NCI-H187 (cell line): ENCODE measurements around the gene TUBA8.
"Not testable (repeated sequence)": the region's sequence is repeated elsewhere in the genome, so short reads cannot be mapped to it uniquely, and the experiment has no call there.

Experiments
- DNase-seq, 2 experiments: peaks; one replicate each; lab custom pipeline; 2025; lab: John Stamatoyannopoulos, UW

TUBA8 gene

DNA sequence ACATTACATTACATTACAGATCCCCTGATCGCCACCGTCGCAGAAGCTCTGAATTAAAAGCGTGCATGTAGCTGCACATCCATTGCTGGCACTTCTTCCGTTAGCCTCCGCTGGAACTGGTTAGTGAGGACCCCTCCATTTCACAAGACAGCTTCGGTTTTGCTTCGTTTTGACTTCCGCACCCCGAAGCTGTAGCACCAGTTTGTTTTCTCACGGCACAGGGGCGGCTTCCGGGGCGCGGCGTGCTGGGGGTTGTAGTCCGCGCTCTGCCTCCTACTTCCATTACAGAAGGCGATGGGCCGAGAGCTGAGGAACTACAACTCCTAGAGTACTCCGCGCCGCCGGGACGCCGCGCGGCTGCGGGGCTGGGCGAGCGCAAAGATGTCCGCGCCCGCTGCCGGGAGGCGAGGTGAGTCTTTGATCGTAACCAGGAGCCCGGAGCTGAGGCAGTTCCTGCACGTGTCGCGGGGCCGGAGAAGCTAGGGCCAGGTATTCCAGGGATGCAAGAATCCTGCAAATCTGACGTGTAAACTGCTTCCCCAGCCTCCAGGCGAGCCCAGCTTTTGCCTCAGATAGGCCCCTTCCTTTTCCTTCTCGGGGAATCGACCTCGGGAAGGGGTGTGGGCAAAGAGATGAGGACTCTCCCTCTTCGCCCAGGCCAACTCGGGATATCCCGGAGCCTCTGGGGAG is 32.8 kb upstream of the TUBA8 start, which contains the start of gene PEX26:
PEX26 (plus strand) TSS at position 352 of the 690 bp plus-strand sequence. CDS start 387 bp downstream, outside the sequence.
- DNase-seq: peak; percentile 39 to 78

DNA sequence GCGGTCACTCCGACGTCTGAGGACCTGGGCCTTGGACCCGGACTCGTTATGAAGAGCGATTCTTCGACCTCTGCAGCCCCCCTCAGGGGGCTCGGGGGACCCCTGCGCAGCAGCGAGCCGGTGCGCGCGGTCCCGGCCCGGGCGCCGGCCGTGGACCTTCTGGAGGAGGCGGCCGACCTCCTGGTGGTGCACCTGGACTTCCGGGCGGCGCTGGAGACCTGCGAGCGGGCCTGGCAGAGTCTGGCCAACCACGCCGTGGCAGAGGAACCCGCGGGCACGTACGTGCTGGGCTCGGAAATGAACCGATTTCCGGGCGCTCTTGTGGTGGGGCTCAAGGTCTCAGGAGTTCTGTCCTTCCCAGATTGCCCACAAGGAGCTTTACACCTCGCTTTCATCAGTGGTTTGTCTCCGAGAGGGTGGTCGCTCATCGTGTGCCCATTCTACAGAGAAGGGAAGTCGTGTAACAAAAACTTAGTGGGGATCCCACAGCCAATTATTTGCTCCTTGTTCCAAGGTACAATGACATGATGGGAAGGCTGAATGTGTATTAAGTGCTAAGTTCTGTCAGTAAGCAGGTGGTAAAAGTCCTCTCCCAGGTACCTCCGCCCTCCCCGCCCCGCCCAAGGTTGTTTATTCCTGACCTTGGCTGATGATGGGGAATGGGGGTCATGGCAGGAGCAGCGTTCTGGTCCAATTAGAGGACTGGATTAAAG is 32.1 kb upstream of the TUBA8 start:
- DNase-seq: no peak

DNA sequence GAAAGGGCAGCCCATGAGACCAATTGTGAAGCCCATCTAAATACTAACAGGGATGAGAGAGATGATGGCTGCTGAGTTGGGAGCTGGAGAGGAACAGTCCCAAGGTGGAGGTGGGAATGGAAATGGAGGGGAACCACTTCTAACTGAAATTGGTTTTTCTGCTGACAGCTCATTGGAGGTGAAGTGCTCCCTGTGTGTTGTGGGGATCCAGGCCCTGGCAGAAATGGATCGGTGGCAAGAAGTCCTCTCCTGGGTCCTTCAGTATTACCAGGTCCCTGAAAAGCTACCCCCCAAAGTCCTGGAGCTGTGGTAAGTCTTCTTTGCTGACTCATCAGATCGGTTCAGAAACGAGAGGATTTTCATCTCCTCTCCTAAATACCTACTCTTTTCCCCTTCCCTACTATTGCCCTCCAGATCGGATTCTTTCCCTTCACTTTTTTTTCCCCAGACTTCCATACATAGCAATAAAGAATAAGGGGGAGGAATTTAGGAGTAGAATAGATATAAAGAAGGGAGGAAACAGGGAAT is 30.8 kb upstream of the TUBA8 start:
- DNase-seq: no peak

DNA sequence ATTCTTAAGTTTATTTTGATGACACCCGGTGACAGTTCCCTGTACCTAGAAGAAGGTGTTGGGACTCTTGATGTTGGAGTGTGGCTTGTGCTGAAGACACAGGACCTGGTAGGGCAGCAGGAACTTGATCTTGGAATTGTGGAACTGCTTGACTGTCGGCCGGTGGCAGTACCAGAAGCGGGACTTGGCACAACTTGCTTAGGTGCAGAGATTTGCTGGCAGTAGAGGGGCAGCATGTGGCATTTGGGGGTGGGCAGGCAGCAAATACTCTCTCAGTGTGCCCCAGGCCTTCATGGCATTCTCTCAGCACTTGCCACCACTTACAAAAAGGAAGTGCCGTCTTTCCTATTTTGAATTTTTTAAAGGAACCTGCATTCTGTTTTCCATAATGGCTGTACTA is 29.2 kb upstream of the TUBA8 start:
- no peak for DNase-seq

DNA sequence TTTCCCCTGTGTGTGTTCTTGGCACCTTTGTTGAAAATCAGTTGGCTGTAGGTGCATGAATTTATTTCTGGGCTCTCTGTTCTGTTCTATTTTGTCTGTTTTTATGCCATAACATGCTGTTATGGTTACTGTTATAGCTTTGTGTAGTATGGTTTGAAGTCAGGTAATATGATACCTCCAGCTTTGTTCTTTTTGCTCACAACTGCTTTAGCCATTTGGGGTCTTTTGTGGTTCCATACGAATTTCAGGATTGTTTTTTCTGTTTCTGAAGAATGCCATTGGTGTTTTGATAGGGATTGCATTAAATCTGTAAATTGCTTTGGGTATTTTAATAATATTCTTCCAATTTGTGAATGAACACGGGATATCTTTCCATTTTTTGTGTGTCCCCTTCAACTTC is 28.1 kb upstream of the TUBA8 start:
- no peak for DNase-seq

DNA sequence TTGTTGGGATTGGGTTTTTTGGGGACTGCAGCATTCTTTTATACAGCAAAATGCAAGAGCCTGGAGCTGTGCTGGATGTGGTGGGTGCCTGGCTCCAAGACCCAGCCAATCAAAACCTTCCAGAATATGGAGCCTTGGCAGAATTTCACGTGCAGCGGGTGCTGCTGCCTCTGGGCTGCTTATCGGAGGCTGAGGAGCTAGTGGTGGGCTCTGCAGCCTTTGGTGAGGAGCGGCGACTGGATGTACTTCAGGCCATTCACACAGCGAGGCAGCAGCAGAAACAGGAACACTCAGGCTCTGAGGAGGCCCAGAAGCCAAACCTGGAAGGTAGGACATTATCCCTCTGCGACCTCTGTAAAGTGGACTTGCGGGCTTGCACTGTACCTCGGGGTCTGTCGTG is 27.2 kb upstream of the TUBA8 start:
- no peak for DNase-seq

DNA sequence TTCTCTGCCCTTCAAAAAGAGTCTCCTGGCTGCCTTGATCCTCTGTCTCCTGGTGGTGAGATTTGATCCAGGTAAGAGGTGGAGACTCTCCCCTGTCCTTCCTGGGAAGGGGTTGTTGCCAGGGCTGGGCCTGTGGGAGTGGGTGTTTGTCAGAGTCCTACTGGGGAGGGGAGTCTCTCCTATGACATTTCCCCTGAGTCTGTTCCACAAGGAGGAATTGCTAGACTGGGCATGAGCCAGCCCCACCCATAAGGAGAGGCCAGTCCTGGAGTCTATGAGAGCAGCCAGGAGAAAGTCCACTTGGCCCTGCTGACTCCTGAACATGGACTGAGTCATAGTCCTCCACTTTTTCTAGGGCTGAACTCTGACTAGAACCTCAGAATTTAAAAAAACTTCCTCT is 25.4 kb upstream of the TUBA8 start:
- DNase-seq: no peak

DNA sequence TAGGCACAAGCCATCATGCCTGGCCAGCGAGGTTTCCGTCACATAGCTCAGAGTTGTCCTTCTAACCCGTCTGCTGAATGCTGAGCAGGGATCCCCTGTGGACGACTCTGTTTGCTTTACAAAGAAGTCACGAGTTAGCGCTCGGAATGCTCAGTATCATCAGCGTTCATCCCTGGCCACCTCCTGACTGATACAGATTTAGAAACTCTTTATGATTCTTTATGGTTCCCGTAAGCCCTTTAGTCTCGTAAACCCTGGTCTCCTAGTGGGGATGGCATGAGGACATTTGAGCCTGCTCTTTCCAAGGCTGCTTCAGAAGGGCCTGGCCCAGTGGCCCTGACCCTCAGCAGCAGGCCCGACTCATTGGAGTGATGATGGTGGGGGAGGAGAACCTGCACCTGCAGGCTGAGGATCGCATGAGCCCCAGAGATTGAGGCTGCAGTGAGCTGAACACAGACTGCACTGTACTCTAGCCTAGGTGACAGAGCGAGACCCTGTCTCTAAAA is 23.2 kb upstream of the TUBA8 start:
- DNase-seq: no peak

DNA sequence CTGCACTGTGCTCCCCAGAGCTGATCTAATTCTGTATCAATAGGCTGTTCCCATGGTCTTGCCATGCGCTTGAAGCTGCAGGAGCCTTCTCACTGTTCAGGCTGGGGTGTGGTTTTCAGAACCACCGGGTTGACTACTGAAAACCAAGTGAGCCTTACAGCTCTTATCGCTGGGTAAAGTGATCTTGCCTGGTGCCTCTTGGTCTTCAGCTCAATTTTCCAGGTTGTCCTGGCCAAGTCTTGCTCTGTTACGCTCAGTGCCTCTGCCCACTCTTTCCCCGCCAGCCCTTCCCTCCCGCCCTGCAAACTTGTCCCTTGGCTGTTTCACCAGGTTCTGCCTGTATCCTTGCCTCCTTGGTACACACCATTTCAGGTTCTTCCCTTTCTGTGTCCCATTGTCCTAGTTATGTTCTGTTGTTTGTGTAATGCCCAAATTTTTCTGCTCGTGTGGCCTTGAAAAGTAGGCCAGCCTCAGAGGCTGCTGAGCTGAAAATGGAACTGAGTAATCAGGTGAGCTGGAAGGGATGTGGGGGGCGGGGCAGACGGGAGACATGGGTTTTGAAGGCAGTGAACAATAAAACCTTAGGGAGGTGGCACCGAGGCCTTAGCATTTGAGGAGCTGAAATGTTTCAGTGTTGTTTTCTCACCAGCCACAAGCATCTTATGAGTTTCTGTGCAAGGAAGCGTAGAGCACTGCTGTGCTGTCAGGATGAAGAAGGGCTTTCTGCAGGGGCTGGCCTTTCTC is 21.6 kb upstream of the TUBA8 start:
- no peak for DNase-seq

DNA sequence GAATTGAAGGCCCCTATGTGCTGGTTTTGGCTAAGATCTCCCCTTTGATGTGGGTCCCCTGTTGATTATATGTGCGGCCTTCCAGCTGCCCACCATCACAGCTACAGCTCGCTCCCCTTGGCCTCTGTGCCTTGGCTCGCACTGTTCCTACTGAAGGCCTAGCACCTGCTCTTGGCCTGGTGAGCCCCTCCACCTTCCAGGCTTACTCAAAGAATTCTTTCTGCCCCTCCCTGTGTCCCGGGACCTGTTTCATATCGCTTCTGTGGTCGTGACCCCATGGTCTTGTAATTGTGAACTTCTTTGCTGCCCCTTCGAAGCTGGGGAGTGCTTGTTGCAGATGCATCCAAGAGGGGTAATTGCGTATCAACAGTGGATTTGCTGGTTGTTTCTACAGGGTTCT is 20.3 kb upstream of the TUBA8 start:
- no peak for DNase-seq

DNA sequence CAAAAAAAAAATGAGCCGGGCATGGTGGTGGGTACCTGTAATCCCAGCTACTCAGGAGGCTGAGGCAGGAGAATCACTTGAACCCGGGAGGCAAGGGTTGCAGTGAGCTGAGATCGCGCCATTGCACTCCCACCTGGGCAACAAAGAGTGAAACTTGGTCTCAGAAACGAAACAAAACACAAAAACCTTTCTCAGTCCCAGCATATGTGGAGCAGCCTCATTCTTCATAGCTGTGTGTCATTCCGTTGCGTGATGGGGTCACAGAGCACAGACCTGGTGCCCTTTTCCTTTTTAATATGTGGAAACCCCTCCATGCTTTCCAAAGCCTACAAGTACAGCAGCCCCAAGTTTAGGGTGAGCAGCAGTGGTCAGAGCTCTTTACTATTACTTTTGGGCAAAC is 19.1 kb upstream of the TUBA8 start:
- DNase-seq: no peak

DNA sequence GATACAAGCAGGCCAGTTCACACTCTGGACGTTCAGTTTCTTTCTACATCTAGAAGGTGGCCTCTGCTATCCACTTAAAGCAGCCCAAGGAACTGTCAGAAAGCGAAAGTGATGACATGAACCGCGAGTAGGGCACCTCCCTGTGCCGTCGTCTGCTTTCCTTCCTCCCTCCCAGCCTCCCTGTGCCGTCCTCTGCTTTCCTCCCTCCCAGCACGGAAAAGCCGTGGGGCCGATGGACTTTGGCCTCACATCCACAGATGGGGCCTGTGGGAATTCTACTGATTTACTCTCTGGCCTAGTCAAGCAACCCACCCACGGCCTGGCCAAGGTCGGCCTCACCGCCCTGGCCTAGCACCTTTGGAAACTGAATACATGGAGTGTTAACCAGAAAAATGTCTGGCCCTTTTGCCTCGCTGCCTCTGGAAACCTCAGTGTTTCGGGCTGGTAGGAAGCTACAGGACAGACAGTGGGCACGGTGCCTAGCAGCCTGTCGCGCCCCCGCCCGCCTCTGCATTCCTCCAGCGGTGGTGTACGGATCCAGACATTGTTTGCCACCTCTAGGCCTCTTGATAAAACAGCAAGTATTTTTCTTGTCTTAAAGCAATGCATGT is 18.6 kb upstream of the TUBA8 start:
- no peak for DNase-seq

DNA sequence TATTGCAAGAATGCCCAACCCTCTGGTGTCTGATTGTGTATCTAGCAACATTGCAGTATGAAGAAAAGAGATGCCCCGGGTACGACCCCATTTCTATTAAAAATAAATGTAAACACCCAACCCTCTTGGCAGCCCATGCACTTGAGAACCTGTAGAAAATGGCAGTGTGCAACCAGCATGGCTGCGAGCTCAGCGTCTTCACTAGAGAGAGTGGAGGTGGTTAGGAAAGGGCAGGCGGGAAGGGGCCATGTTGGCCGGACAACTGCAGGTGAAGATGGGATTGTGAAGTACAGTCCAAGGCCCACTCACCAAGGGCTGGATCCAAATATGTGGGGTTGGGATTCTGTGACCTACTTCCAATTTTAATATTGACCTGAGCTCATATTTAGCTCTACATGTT is 16.9 kb upstream of the TUBA8 start:
- no peak for DNase-seq

DNA sequence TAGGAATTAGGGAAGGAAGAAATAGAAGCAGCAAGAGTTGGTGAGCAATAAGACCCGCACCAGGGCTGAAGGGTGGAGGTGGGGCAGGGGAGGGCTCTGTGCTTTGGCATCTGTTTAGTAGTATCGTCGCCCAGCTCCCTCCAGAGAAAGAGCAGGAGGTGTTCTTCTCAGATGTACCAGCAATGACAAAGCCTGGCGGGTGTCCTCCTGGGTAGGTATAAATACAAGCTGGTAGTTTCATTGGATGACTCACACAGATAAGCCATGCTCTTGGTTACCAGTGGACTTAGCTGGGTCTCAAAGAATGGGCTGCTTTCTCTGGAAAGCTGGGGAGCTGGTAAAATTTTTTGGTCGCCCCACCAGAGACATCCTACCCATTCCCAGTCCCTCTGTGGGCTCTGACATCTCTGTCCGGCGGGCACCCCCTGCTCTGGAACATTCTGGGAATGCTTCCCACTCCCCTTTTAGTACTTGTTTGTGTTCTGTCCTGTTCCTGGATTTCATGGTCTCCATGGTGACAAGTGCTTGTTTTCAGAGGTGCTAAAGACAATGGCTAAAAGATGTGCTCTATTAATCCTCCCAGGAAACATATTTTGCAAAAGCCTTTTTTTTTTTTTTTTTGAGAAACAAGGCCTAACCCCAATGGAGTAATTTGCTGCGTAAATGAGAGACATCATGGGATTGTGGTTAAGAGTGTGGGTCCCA is 15.4 kb upstream of the TUBA8 start:
- no peak for DNase-seq

DNA sequence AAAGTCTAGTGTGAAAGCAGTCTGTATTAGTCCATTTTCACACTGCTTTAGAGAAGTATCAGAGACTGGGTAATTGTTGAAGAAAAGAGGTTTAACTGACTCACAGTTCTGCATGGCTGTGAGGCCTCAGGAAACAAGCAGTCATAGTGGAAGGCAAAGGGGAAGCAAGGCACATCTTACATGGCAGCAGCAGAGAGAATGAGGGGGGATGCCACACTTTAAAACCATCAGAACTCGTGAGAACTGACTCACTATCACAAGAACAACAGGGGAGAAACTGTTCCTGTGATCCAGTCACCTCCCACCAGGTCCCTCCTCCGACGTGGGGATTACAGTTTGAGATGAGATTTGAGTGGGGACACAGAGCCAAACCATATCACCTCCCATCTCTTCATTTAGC is 13.8 kb upstream of the TUBA8 start:
- DNase-seq: no peak

DNA sequence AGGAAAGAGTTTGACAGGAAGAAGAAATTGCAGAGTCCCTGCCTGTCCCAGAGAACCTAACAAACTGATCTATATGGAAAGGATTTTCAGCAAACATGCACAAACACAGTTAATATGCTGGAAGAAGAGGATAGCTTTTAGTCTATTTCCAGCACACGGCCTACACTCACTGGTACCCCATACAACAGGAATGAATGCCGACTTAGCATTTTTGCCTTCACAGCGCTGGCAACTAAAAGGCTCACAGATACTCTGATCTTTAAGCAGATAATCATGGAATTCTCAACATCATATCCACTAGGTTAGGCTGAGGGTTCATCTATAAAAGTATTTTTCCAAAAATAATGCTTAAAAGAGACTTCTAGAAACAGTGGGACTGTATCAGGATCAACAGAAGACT is 9.8 kb upstream of the TUBA8 start:
- no peak for DNase-seq

DNA sequence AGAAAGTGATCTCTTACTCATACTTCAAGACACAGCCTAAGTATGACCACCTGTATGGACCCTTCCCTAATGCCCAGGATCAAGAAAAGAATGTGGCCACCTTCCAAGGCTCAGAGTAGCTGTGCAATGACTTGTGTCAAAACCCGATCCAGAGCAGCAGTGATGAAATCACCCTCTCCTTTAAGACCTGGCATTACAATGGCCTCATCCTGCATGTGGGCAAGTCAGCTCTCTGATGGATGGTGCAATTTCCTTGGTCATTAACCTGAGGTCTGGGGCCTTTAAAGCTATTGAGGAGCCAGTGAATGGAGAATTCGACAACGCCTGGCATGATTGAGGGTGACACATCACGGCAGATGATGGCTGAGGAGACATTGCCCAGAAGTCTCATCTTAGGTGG is 9.1 kb upstream of the TUBA8 start:
- DNase-seq: no peak

DNA sequence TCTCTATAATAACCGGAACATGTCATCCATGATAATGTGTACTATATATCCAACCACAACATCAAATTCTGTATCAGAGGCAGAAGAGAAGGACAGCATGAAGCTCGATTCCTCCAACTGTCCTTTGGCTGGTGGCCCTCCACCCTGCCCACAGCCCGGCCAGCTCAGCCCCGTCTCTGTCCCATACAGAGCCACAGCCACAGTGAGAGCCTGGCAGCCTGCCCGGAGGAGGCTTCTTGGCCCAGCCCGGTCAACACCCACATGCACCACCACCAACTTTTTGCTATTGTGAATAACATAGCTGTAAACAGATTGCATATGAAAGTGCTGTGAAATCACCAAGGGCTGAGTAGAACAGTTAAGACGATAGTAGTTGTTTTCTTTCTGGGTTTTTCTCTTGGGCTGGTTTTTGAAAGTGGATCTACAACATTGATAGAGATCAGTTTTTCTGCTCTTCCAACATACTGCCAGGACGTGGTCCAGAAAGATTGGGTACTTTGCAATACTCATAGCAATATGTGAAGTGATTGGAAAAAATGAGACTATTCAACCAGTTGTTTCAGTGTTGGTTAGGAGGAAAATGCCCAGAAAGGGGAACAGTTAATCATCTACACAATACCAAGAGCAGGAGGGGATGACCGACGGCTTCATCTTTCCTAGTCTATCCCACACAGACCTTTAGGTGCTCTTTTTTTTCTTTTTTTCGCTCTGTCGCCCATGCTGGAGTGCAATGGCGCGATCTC is 6.9 kb upstream of the TUBA8 start:
- no peak for DNase-seq

DNA sequence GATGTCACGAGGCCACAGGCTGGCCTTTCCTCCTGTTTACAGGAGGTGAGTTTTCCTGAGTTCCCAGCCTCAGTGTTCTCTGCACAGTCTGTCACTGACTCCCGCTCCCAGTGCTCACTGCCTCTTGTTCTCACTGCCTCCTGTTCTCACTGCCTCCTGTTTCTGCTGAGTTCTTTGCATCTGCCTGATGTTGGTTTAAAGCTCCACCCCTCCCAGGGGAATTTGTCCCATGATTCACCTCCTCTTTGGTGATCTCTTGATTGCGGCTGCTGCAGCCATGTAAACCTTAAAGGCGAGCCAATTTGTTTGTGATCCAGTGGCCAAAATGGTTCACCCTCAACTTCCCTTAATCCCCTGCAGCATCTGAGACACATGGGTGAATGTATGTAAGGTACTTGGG is 6.0 kb upstream of the TUBA8 start:
- DNase-seq: no peak

DNA sequence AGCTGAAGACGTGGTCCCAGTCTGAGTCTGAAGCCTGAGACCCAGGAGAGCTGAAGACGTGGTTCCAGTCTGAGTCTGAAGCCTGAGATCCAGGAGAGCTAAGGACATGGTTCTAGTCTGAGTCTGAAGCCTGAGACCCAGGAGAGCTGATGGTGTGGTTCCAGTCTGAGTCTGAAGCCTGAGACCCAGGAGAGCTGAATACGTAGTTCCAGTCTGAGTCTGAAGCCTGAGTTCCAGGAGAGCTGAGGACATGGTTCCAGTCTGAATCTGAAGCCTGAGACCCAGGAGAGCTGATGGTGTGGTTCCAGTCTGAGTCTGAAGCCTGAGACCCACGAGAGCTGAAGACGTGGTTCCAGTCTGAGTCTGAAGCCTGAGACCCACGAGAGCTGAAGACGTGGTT is 4.6 kb upstream of the TUBA8 start:
- not testable (repeated sequence) for DNase-seq
